NCI-H2196 (cell line): ENCODE data around the gene ARHGAP18.

Experiments used
- DNase-seq: peaks from one replicate; lab custom pipeline; 2025; ENCODE audit not compliant: unreplicated experiment; lab: John Stamatoyannopoulos, UW

ARHGAP18 gene

GRCh38 chr6:129671442-129672340, 38.3 kb downstream of the ARHGAP18 start:
- DNase-seq, result no peak

DNA sequence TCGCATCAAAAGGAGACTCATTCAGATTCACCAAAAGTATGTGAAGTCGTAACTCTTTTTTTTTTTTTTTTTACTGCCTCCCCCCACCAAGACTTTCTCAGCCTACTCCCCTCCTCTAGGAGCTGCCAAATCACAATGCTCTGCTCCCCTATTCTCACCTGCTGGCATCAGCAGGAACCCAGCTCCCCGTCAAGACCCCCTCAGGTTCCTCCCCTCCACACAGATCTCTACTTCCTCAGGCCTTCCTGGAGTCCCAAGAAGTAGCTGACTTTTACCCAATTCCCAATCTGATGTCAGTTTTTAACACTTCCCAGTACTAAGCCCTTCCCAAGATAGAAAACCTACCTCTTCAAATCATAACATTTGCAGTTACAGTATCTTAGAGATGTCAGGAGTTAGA, 39.3 kb downstream of the ARHGAP18 start:
- DNase-seq, result no peak

GRCh38 chr6:129667621-129668020, 42.4 kb downstream of the ARHGAP18 start:
- no peak for DNase-seq

DNA sequence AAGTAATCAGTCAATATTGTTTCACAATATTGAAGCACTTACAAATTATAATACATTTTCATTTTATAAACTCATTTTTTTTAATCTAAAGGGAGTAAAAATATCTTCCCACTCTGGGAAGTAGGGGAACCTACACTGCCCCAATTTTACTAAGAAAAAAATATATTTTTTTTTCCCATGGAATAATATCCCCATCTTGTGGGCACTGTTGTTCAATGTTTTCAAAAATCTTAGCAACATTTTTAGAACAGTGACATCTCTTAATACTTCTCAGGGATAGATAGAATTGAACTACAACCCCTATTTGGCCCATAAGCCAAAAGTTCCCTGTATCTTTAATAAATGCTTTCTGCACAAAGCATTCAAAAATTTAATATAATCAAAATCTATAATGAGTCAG, 42.9 kb downstream of the ARHGAP18 start:
- no peak for DNase-seq

DNA sequence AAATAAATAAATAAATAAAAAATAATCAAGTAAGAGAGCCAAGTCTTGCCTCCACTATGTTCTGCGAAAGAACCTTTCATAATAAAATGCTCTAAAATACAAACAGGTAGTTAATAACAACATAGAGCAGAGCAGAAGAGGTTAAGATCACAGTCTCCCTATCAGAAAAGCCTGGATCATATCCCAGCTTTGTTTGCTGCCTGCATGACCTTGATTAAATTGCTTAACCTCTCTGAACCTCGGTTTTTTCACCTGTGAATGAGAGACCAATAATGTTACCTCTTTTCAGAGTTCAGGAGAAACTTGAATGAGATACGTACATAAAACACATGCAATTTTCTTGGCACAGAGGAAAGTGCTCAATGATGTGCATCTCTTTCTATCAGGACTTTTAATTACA, 44.4 kb downstream of the ARHGAP18 start:
- DNase-seq, result no peak

DNA sequence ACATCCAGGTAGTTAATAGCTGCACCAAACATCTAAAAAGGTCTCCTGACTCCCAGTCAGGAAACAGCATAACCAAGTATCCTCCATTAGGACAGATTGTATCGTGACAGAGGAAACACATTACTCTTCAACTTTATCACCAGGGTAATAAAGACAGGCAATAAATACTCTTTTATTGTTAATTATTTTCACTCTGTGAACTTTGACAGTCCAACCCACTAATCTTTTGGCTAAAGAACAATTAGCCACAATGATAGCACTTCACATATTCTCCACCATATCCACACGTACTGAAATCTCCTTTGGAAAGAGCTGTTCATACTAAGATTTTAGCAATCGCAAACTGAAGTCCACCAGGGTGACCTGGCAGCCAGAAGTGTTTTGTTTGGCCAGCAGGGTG, 46.4 kb downstream of the ARHGAP18 start:
- no peak for DNase-seq

GRCh38 chr6:129662980-129663431, 47.0 kb downstream of the ARHGAP18 start:
- no peak for DNase-seq

GRCh38 chr6:129662406-129662766, 47.6 kb downstream of the ARHGAP18 start:
- DNase-seq, result no peak

GRCh38 chr6:129661536-129662405, 48.2 kb downstream of the ARHGAP18 start:
- no peak for DNase-seq

DNA sequence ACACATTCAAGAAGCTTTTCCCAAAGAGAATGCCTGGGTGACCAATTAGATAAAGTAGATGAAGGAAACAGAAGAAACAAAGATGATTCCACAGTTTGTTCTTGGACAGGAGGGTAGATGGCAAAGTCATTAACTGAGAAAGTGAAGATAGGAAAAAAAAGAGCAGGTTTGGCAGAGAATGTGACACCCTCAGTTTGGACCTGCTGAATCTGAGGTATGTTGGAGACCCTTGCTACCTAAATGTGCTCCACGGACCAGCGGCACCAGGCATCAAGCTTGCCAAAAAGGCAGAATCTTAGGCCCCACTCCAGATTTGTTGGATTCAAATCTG, 49.7 kb downstream of the ARHGAP18 start:
- no peak for DNase-seq

DNA sequence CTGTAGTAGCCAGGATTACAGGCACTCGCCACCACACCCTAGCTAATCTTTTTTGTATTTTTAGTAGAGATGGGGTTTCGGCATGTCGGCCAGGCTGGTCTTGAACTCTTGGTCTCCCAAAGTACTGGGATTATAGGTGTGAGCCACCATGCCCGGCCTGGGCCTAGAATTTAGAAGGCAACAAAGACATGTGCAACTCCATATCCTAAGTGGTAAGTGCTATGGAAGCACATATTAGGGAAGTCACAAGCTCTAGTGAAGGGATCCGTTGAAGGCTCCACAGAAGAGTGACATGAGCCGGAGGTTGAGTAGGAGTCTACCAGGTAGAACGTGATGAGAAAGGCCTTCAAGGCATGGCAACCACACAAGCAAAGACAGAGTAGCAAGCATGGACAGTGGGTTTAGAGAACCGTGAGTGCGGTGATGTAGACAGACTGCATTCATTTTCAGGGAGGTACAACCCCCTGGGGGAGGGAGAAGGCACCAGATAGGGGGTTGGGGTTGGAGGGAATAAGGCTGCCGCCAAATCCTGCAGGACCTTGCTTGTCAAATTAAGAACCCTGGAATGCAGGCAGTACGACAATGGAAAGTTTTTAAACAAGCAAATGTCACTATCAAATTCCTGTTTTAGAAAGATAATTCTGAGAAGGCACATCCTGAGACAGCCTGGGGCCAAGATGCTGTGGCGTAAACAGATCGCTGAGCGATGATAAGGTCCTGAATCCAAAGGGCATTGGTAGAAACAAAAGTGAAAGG, 50.2 kb downstream of the ARHGAP18 start:
- no peak for DNase-seq

- DNase-seq, result no peak
Measured at GRCh38 chr6:129659167-129659566, 50.8 kb downstream of the ARHGAP18 start.

DNA sequence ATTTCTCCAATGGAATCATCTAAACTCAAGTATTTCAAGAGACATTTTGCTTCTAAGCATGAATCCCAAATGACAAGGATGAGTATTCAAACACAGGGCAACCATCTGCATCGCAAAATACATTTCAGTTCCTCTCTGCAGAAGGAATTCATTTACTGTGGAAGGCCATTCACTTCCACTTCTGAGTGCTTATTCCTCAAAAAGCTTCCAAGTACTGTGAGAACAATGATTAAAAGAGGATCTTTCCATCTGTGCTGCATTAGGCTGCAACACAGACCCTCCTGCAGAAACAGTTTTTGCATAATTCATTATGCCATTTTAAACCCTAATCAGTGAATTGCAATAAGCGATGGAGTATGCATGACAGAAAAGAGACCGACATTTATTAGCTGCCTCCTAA, 52.5 kb downstream of the ARHGAP18 start:
- DNase-seq, result no peak

GRCh38 chr6:129655334-129655733, 54.6 kb downstream of the ARHGAP18 start:
- DNase-seq, result no peak

GRCh38 chr6:129653746-129654145, 56.2 kb downstream of the ARHGAP18 start:
- DNase-seq, result no peak

GRCh38 chr6:129653229-129653628, 56.7 kb downstream of the ARHGAP18 start:
- no peak for DNase-seq

DNA sequence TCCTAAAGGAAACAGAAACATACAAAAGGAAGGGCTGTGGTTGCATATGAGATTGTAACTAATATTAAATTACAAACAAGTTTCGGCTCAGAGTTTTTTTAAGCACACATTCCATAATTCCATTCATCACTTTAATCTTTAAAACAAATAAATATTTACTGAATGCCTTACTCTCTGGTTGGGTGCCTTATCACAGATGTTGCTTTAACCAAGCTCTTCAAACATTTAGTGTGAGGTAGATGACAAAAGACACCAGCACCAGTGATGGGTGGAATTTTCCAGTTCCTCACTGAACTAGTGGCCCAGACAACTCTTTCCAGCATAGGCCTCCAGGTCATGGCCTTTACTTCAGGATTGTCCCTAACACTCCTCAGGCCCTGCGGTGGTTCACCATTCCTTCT, 58.7 kb downstream of the ARHGAP18 start:
- DNase-seq, result no peak

GRCh38 chr6:129648819-129649491, 61.0 kb downstream of the ARHGAP18 start:
- DNase-seq, result no peak

GRCh38 chr6:129647044-129647443, 62.9 kb downstream of the ARHGAP18 start:
- DNase-seq, result no peak

DNA sequence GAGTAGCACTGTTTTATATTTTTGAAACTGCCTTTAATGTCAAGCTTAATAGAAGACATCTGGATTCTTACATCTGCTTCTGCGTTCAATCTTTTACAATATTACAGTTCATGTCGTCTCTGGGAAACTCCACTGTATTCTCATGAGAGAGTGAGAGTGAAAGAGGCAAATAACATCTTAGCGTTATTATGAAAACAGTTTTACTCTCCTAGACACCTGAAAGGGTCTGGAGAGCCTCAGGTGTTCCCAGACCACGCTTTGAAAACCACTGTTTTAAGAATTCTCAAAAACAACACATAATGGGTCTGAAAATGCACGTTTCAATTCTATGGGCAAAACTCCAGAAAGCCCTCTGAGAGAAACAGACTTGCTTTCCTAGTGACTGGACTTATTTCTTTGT, 63.3 kb downstream of the ARHGAP18 start:
- DNase-seq, result no peak
